Measurements from ENCODE around the gene IDUA.

Gene IDUA

GRCh38 chr4:951186-951585, 35.7 kb upstream of the IDUA start:
- Histone ChIP-seq H3K9ac (ENCODE audit: low read length) (no peak overlapping the region), H3K4me3 (ENCODE audit: low read length) (no peak overlapping the region), H3K27me3 (ENCODE audit: control insufficient read depth, insufficient read depth, low read length) (no peaks in the 10 kb centered on the region), H3K27ac (ENCODE audit: low read length) (no peak overlapping the region), H3K4me1 (ENCODE audit: control insufficient read depth, low read depth, low read length) (no peaks in the 10 kb centered on the region), H3K36me3 (ENCODE audit: control insufficient read depth, low read depth, low read length) (no peaks in the 10 kb centered on the region), H3K9me3 (ENCODE audit: control insufficient read depth, low read depth, low read length) (no peaks in the 10 kb centered on the region)

- Histone ChIP-seq H3K9me3 (ENCODE audit: control insufficient read depth, low read depth, low read length) (no peaks in the 10 kb centered on the region), H3K36me3 (ENCODE audit: control insufficient read depth, low read depth, low read length) (no peaks in the 10 kb centered on the region), H3K4me3 (ENCODE audit: low read length) (no peak overlapping the region), H3K4me1 (ENCODE audit: control insufficient read depth, low read depth, low read length) (no peaks in the 10 kb centered on the region), H3K27me3 (ENCODE audit: control insufficient read depth, insufficient read depth, low read length) (no peaks in the 10 kb centered on the region), H3K27ac (ENCODE audit: low read length) (no peak overlapping the region), H3K9ac (ENCODE audit: low read length) (no peak overlapping the region)
These were observed 35.0 kb upstream of the IDUA start for GRCh38 chr4:951594-952468.

GRCh38 chr4:952881-953573, 33.8 kb upstream of the IDUA start:
- no peak overlapping the region for H3K4me3 ChIP-seq (ENCODE audit: low read length)
- H3K4me1 ChIP-seq (ENCODE audit: control insufficient read depth, low read depth, low read length) = no peaks in the 10 kb centered on the region
- H3K9me3 ChIP-seq (ENCODE audit: control insufficient read depth, low read depth, low read length) = no peaks in the 10 kb centered on the region
- no peaks in the 10 kb centered on the region for H3K36me3 ChIP-seq (ENCODE audit: control insufficient read depth, low read depth, low read length)
- H3K27me3 ChIP-seq (ENCODE audit: control insufficient read depth, insufficient read depth, low read length) = no peaks in the 10 kb centered on the region
- H3K27ac ChIP-seq (ENCODE audit: low read length) = no peak overlapping the region
- no peak overlapping the region for H3K9ac ChIP-seq (ENCODE audit: low read length)

- no peaks in the 10 kb centered on the region for H3K27me3 ChIP-seq (ENCODE audit: control insufficient read depth, insufficient read depth, low read length)
- H3K9me3 ChIP-seq (ENCODE audit: control insufficient read depth, low read depth, low read length) = no peaks in the 10 kb centered on the region
- H3K36me3 ChIP-seq (ENCODE audit: control insufficient read depth, low read depth, low read length) = no peaks in the 10 kb centered on the region
- no peak overlapping the region for H3K4me3 ChIP-seq (ENCODE audit: low read length)
- H3K27ac ChIP-seq (ENCODE audit: low read length) = no peak overlapping the region
- H3K4me1 ChIP-seq (ENCODE audit: control insufficient read depth, low read depth, low read length) = no peaks in the 10 kb centered on the region
- no peak overlapping the region for H3K9ac ChIP-seq (ENCODE audit: low read length)
These were observed 33.3 kb upstream of the IDUA start for GRCh38 chr4:953574-953915.

- H3K9ac ChIP-seq (ENCODE audit: low read length) = no peak overlapping the region
- no peaks in the 10 kb centered on the region for H3K9me3 ChIP-seq (ENCODE audit: control insufficient read depth, low read depth, low read length)
- H3K4me3 ChIP-seq (ENCODE audit: low read length) = no peak overlapping the region
- no peaks in the 10 kb centered on the region for H3K36me3 ChIP-seq (ENCODE audit: control insufficient read depth, low read depth, low read length)
- H3K27me3 ChIP-seq (ENCODE audit: control insufficient read depth, insufficient read depth, low read length) = no peaks in the 10 kb centered on the region
- no peak overlapping the region for H3K27ac ChIP-seq (ENCODE audit: low read length)
- no peaks in the 10 kb centered on the region for H3K4me1 ChIP-seq (ENCODE audit: control insufficient read depth, low read depth, low read length)
These were observed 32.4 kb upstream of the IDUA start for GRCh38 chr4:954211-955020.

- Histone ChIP-seq H3K9me3 (ENCODE audit: control insufficient read depth, low read depth, low read length) (no peaks in the 10 kb centered on the region), H3K9ac (ENCODE audit: low read length) (no peak overlapping the region), H3K4me3 (ENCODE audit: low read length) (no peak overlapping the region), H3K27me3 (ENCODE audit: control insufficient read depth, insufficient read depth, low read length) (no peaks in the 10 kb centered on the region), H3K4me1 (ENCODE audit: control insufficient read depth, low read depth, low read length) (no peaks in the 10 kb centered on the region), H3K36me3 (ENCODE audit: control insufficient read depth, low read depth, low read length) (no peaks in the 10 kb centered on the region), H3K27ac (ENCODE audit: low read length) (no peak overlapping the region)
These were observed 31.5 kb upstream of the IDUA start for GRCh38 chr4:955161-955921.

GRCh38 chr4:955931-956381, 30.9 kb upstream of the IDUA start:
- Histone ChIP-seq H3K36me3 (ENCODE audit: control insufficient read depth, low read depth, low read length) (no peaks in the 10 kb centered on the region), H3K4me3 (ENCODE audit: low read length) (no peak overlapping the region), H3K9ac (ENCODE audit: low read length) (no peak overlapping the region), H3K27ac (ENCODE audit: low read length) (no peak overlapping the region), H3K27me3 (ENCODE audit: control insufficient read depth, insufficient read depth, low read length) (no peaks in the 10 kb centered on the region), H3K4me1 (ENCODE audit: control insufficient read depth, low read depth, low read length) (no peaks in the 10 kb centered on the region), H3K9me3 (ENCODE audit: control insufficient read depth, low read depth, low read length) (no peaks in the 10 kb centered on the region)

GRCh38 chr4:956531-957230, 30.2 kb upstream of the IDUA start:
- no peak overlapping the region for H3K27ac ChIP-seq (ENCODE audit: low read length)
- H3K4me3 ChIP-seq (ENCODE audit: low read length) = no peak overlapping the region
- H3K4me1 ChIP-seq (ENCODE audit: control insufficient read depth, low read depth, low read length) = no peaks in the 10 kb centered on the region
- no peaks in the 10 kb centered on the region for H3K27me3 ChIP-seq (ENCODE audit: control insufficient read depth, insufficient read depth, low read length)
- no peaks in the 10 kb centered on the region for H3K36me3 ChIP-seq (ENCODE audit: control insufficient read depth, low read depth, low read length)
- no peaks in the 10 kb centered on the region for H3K9me3 ChIP-seq (ENCODE audit: control insufficient read depth, low read depth, low read length)
- H3K9ac ChIP-seq (ENCODE audit: low read length) = no peak overlapping the region

GRCh38 chr4:957231-957580, 29.6 kb upstream of the IDUA start:
- Histone ChIP-seq H3K36me3 (ENCODE audit: control insufficient read depth, low read depth, low read length) (no peaks in the 10 kb centered on the region), H3K27ac (ENCODE audit: low read length) (no peak overlapping the region), H3K9ac (ENCODE audit: low read length) (no peak overlapping the region), H3K4me3 (ENCODE audit: low read length) (no peak overlapping the region), H3K27me3 (ENCODE audit: control insufficient read depth, insufficient read depth, low read length) (no peaks in the 10 kb centered on the region), H3K9me3 (ENCODE audit: control insufficient read depth, low read depth, low read length) (no peaks in the 10 kb centered on the region), H3K4me1 (ENCODE audit: control insufficient read depth, low read depth, low read length) (no peaks in the 10 kb centered on the region)

- Histone ChIP-seq H3K36me3 (ENCODE audit: control insufficient read depth, low read depth, low read length) (no peaks in the 10 kb centered on the region), H3K9me3 (ENCODE audit: control insufficient read depth, low read depth, low read length) (no peaks in the 10 kb centered on the region), H3K4me3 (ENCODE audit: low read length) (no peak overlapping the region), H3K9ac (ENCODE audit: low read length) (no peak overlapping the region), H3K27ac (ENCODE audit: low read length) (no peak overlapping the region), H3K27me3 (ENCODE audit: control insufficient read depth, insufficient read depth, low read length) (no peaks in the 10 kb centered on the region), H3K4me1 (ENCODE audit: control insufficient read depth, low read depth, low read length) (no peaks in the 10 kb centered on the region)
These were observed 29.1 kb upstream of the IDUA start for GRCh38 chr4:957581-958313.

Data from iPS-18a (cell line).